BE2C (cell line): ENCODE results near the gene ZNF302.
A peak's percentile ranks its signal among the peaks of the same experiment; 100 is the strongest.
"Not testable (repeated sequence)": the region's sequence is repeated elsewhere in the genome, so short reads cannot be mapped to it uniquely, and the experiment has no call there.

Experiments
- DNase-seq: peaks from one replicate; pipeline ENCODE4 v3.0.0-alpha.2; 2020
- H3K27me3 ChIP-seq: fragments of 250-450 bp; sonication (Bioruptor Pico); 2 replicates; pipeline ENCODE4 v1.5.1; 2020; ENCODE audit warnings: mild to moderate bottlenecking
- H3K36me3 ChIP-seq: fragments of 250-450 bp; sonication (Bioruptor Pico); 2 replicates; pipeline ENCODE4 v1.5.1; 2020; ENCODE audit warnings: mild to moderate bottlenecking
- H3K4me1 ChIP-seq: fragments of 250-450 bp; sonication (Bioruptor Pico); 2 replicates; pipeline ENCODE4 v1.5.1; 2020
- H3K4me3 ChIP-seq: 2 replicates; pipeline ENCODE4 v1.5.1; 2011; ENCODE audit warnings: low read depth, low read length
- H3K9me3 ChIP-seq: fragments of 250-450 bp; sonication (Bioruptor Pico); 2 replicates; pipeline ENCODE4 v1.5.1; 2020
- TF ChIP-seq, protein P1 (sequence below): IDR thresholded peaks from 2 replicates; pipeline ENCODE4 v1.5.1; 2012; ENCODE audit warnings: mild to moderate bottlenecking, low read depth, low read length

ZNF302 gene

DNA sequence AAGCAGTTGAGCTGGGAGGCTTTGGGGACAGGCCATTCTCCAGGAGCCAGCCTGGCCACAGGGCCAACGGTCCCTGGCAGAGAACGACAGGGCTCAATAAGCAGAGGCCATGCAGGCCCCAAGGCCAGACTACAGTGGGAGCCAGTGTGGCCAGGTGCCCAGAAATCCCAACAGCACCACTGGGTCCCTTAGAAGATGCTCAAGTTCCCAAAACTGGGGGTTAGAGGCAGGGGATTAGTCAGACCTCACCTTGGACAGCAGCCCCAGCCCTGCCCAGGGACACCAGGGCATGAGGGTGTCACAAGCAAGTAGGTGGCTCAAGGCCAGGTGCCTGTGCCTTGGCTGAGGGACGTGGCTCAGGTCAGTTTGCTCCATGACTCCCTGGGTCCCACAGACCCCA is 13.3 kb upstream of the ZNF302 start:
- Histone ChIP-seq H3K4me1 (no peaks in the 10 kb centered on the region), H3K9me3 (no peaks in the 10 kb centered on the region)
- TF ChIP-seq, protein P1, sequence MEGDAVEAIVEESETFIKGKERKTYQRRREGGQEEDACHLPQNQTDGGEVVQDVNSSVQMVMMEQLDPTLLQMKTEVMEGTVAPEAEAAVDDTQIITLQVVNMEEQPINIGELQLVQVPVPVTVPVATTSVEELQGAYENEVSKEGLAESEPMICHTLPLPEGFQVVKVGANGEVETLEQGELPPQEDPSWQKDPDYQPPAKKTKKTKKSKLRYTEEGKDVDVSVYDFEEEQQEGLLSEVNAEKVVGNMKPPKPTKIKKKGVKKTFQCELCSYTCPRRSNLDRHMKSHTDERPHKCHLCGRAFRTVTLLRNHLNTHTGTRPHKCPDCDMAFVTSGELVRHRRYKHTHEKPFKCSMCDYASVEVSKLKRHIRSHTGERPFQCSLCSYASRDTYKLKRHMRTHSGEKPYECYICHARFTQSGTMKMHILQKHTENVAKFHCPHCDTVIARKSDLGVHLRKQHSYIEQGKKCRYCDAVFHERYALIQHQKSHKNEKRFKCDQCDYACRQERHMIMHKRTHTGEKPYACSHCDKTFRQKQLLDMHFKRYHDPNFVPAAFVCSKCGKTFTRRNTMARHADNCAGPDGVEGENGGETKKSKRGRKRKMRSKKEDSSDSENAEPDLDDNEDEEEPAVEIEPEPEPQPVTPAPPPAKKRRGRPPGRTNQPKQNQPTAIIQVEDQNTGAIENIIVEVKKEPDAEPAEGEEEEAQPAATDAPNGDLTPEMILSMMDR, result no peak

GRCh38 chr19:34664870-34665269 is 12.6 kb upstream of the ZNF302 start:
- TF ChIP-seq, protein P1, result no peak
- Histone ChIP-seq H3K4me3 (no peak overlapping the region), H3K36me3 (no peaks in the 10 kb centered on the region), H3K27me3 (no peaks in the 10 kb centered on the region), H3K9me3 (no peaks in the 10 kb centered on the region), H3K4me1 (no peaks in the 10 kb centered on the region)
- DNase-seq, result no peak

More for the DNA sequence above, 13.3 kb upstream of the ZNF302 start:
- H3K36me3 ChIP-seq, result no peaks in the 10 kb centered on the region
- no peak overlapping the region for H3K4me3 ChIP-seq
- H3K27me3 ChIP-seq, result no peaks in the 10 kb centered on the region
- DNase-seq, result no peak

- not testable (repeated sequence) for H3K27me3 ChIP-seq, H3K4me1 ChIP-seq, DNase-seq, H3K9me3 ChIP-seq, H3K36me3 ChIP-seq, H3K4me3 ChIP-seq
Observed at GRCh38 chr19:34665275-34665674, 12.2 kb upstream of the ZNF302 start.

- Histone ChIP-seq H3K4me3 (no peak overlapping the region), H3K9me3 (no peaks in the 10 kb centered on the region), H3K4me1 (no peaks in the 10 kb centered on the region), H3K36me3 (no peaks in the 10 kb centered on the region), H3K27me3 (no peaks in the 10 kb centered on the region)
- no peak for DNase-seq
- TF ChIP-seq, protein P1, result no peak
Observed at GRCh38 chr19:34666200-34666957, 11.1 kb upstream of the ZNF302 start.

GRCh38 chr19:34666958-34667265 is 10.6 kb upstream of the ZNF302 start:
- no peak for DNase-seq
- TF ChIP-seq, protein P1, result no peak
- no peaks in the 10 kb centered on the region for H3K27me3 ChIP-seq
- no peak overlapping the region for H3K4me3 ChIP-seq
- H3K9me3 ChIP-seq, result no peaks in the 10 kb centered on the region
- no peaks in the 10 kb centered on the region for H3K4me1 ChIP-seq
- no peaks in the 10 kb centered on the region for H3K36me3 ChIP-seq

- peak overlapping the region; percentile 28; the same call in 1 of the 2 replicates for H3K4me3 ChIP-seq
- H3K9me3 ChIP-seq, result no peaks in the 10 kb centered on the region
- no peaks in the 10 kb centered on the region for H3K4me1 ChIP-seq
- no peak for DNase-seq
- TF ChIP-seq, protein P1, result no peak
- H3K27me3 ChIP-seq, result no peaks in the 10 kb centered on the region
- H3K36me3 ChIP-seq, result no peaks in the 10 kb centered on the region
Observed at GRCh38 chr19:34667349-34668076, 10.0 kb upstream of the ZNF302 start.

- H3K36me3 ChIP-seq, H3K4me3 ChIP-seq, DNase-seq, H3K9me3 ChIP-seq, H3K4me1 ChIP-seq, H3K27me3 ChIP-seq: not testable (repeated sequence)
Observed at GRCh38 chr19:34668077-34668689, 9.3 kb upstream of the ZNF302 start.

DNA sequence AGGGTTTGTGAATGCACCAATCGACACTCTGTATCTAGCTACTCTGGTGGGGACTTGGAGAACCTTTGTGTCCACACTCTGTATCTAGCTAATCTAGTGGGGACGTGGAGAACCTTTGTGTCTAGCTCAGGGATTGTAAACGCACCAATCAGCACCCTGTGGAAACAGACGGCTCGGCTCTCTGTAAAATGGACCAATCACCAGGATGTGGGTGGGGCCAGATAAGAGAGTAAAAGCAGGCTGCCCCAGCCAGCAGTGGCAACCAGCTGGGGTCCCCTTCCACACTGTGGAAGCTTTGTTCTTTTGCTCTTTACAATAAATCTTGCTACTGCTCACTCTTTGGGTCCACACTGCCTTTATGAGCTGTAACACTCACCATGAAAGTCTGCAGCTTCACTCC is 8.8 kb upstream of the ZNF302 start:
- H3K36me3 ChIP-seq, H3K27me3 ChIP-seq, H3K4me3 ChIP-seq, H3K4me1 ChIP-seq, H3K9me3 ChIP-seq, DNase-seq: not testable (repeated sequence)
